ENCODE data around the gene PLOD3.

DNA sequence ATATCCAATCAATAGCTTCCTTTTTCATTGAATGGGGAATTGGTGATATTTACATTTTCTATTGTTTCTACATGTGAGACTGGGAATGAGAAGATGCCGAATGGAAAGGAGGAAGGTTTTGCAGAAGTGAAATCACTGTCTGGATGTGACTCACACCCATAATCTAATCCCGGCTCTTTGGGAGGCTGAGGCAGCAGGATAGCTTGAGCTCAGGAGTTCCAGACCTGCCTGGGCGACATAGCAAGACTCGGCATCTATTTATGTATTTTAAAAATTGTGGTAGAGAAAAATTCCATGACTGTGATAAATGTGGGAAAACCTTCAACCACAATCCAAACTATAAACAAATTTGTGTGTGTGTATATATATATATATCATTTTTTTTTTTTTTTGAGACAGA lies 38.4 kb upstream of the PLOD3 start:
- TF ChIP-seq EP300 (IDR thresholded peaks at IDR 0.05): no peak
- TF ChIP-seq POLR2A (IDR thresholded peaks at IDR 0.05): no peak
- TF ChIP-seq, protein P1, sequence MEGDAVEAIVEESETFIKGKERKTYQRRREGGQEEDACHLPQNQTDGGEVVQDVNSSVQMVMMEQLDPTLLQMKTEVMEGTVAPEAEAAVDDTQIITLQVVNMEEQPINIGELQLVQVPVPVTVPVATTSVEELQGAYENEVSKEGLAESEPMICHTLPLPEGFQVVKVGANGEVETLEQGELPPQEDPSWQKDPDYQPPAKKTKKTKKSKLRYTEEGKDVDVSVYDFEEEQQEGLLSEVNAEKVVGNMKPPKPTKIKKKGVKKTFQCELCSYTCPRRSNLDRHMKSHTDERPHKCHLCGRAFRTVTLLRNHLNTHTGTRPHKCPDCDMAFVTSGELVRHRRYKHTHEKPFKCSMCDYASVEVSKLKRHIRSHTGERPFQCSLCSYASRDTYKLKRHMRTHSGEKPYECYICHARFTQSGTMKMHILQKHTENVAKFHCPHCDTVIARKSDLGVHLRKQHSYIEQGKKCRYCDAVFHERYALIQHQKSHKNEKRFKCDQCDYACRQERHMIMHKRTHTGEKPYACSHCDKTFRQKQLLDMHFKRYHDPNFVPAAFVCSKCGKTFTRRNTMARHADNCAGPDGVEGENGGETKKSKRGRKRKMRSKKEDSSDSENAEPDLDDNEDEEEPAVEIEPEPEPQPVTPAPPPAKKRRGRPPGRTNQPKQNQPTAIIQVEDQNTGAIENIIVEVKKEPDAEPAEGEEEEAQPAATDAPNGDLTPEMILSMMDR (IDR thresholded peaks at IDR 0.05): no peak
